ENCODE measurements around the gene TMEM237. TPM values are rescaled to one million over a fixed set of nuclear protein-coding genes. Genes with fewer than 3 reads are reported as not detected.

TMEM237 gene
- total RNA-seq, 1 experiment from 2014 or later: 70.4 TPM

DNA sequence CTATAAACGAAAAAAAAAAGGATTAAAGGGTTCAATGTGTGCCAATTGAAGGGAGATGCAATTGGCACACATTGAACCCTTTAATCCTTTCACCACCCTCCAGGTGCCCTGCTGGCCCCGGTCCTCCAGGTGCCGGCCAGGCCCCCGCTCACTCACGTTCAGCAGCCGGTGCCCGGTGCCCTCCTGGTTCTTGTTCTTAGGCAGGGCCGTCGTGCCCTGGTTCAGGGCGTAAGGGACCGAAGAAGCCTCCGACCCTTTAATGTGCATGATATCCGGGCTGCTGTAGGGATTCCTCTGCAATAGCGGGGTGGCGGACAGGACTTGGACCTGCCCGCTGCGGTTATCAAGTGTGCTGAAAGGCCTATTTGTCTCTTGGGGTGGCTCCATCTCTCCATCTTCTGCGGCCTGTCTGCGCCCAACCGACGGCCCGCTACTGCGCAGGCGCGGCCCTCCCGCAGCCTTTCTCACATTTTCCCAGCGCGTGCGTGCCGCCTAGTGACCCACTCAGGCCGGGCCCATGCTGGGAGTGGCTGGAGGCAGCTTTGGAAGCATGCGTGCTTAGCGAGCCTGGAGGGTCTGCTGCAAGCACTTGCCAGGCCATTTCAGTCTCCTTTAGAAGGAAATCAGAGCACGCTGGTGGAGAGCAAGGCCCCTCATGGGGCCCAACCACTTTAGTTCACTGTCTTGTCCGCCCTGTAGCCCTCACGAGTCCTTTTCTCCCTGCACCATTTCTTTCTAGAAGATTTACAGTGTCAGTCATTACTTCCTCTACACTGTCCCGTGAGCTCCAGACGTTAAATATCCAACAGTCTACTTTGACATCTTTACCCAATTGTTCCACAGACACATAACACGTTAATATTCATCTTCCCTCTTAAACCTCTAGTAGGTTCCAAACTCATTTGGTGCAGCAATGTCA, 24.3 kb downstream of the TMEM237 start:
- ChIA-PET POLR2A (ENCODE audit: low non-redundant PET) (no interaction called here), CTCF (no interaction called here)
- Histone ChIP-seq H3K36me3 (ENCODE audit: insufficient read depth, low read length, poor library complexity, severe bottlenecking) (no peaks in the 10 kb centered on the region), H3K4me1 (ENCODE audit: insufficient read depth, low read length, poor library complexity, severe bottlenecking) (no peaks in the 10 kb centered on the region), H3K9me3 (ENCODE audit: low read depth, low read length, poor library complexity, severe bottlenecking) (no peaks in the 10 kb centered on the region), H3K27ac (ENCODE audit: low read depth, low read length, poor library complexity, severe bottlenecking) (no peak overlapping the region), H3K27me3 (replicated peaks; ENCODE audit: insufficient read depth, low read depth, low read length, poor library complexity) (no peaks in the 10 kb centered on the region), H3K4me3 (ENCODE audit: low read depth, low read length, poor library complexity, severe bottlenecking) (no peak overlapping the region)
- BruUV-seq (replicated peaks): no TSS peak
- intact Hi-C loops (cut with micrococcal nuclease; ENCODE audit: unreplicated experiment): no loop called here
- TF ChIP-seq, protein P1, sequence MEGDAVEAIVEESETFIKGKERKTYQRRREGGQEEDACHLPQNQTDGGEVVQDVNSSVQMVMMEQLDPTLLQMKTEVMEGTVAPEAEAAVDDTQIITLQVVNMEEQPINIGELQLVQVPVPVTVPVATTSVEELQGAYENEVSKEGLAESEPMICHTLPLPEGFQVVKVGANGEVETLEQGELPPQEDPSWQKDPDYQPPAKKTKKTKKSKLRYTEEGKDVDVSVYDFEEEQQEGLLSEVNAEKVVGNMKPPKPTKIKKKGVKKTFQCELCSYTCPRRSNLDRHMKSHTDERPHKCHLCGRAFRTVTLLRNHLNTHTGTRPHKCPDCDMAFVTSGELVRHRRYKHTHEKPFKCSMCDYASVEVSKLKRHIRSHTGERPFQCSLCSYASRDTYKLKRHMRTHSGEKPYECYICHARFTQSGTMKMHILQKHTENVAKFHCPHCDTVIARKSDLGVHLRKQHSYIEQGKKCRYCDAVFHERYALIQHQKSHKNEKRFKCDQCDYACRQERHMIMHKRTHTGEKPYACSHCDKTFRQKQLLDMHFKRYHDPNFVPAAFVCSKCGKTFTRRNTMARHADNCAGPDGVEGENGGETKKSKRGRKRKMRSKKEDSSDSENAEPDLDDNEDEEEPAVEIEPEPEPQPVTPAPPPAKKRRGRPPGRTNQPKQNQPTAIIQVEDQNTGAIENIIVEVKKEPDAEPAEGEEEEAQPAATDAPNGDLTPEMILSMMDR (conservative IDR thresholded peaks at IDR 0.05; ENCODE audit: low read depth, low read length): no peak
- TF ChIP-seq EZH2 (IDR thresholded peaks at IDR 0.05; ENCODE audit: borderline replicate concordance, low read depth, low read length, poor library complexity, severe bottlenecking): no peak
- peak; percentile 16 for DNase-seq (ENCODE audit: low spot score)

DNA sequence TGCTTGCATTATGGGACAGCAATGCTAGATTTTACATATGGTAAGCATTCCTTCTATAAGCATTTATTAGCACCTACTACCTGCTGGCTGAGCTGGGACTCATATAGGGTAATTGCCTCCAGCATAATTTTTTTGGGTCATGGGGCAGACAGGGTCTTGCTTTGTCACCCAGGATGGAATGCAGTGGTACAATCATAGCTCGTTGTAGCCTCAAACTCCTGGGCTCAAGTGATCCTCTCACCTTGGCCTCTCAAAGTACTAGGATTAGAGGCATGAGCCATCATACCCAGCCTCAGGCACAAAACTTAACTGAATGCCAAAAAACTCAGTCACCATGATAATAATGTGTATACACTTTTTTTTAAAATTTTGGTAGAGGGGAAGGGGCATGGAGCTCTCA, 35.3 kb downstream of the TMEM237 start:
- no TSS peak for BruUV-seq (replicated peaks)
- ChIA-PET POLR2A (ENCODE audit: low non-redundant PET) (no interaction called here), CTCF (no interaction called here)
- TF ChIP-seq, protein P1 (conservative IDR thresholded peaks at IDR 0.05; ENCODE audit: low read depth, low read length): no peak
- TF ChIP-seq EZH2 (IDR thresholded peaks at IDR 0.05; ENCODE audit: borderline replicate concordance, low read depth, low read length, poor library complexity, severe bottlenecking): no peak
- no peak for DNase-seq (ENCODE audit: low spot score)
- no peaks in the 10 kb centered on the region for H3K36me3 ChIP-seq (ENCODE audit: insufficient read depth, low read length, poor library complexity, severe bottlenecking)
- intact Hi-C loops (cut with micrococcal nuclease; ENCODE audit: unreplicated experiment): no loop called here
- H3K27ac ChIP-seq (ENCODE audit: low read depth, low read length, poor library complexity, severe bottlenecking): no peak overlapping the region
- H3K27me3 ChIP-seq (replicated peaks; ENCODE audit: insufficient read depth, low read depth, low read length, poor library complexity): no peaks in the 10 kb centered on the region
- H3K4me3 ChIP-seq (ENCODE audit: low read depth, low read length, poor library complexity, severe bottlenecking): no peak overlapping the region
- no peaks in the 10 kb centered on the region for H3K9me3 ChIP-seq (ENCODE audit: low read depth, low read length, poor library complexity, severe bottlenecking)
- H3K4me1 ChIP-seq (ENCODE audit: insufficient read depth, low read length, poor library complexity, severe bottlenecking): no peaks in the 10 kb centered on the region

DNA sequence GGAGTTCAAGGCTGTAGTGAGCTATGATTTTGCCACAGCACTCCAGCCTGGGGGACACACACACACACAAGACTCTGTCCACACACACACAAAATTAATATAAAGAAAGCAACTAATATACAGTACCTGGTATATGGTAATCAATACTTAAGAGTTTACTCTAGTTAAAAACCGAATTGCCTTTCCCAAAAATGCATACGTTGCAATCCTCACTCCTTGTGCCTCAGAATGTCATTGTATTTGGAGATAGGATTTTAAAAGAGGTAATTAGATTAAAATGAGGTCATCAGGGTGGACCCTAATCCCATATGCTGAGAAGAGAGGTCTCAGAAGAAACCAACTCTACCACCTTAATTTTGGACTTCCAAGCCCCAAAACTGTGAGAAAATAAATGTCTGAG, 35.7 kb downstream of the TMEM237 start:
- Histone ChIP-seq H3K4me1 (ENCODE audit: insufficient read depth, low read length, poor library complexity, severe bottlenecking) (no peaks in the 10 kb centered on the region), H3K27ac (ENCODE audit: low read depth, low read length, poor library complexity, severe bottlenecking) (no peak overlapping the region), H3K36me3 (ENCODE audit: insufficient read depth, low read length, poor library complexity, severe bottlenecking) (no peaks in the 10 kb centered on the region), H3K27me3 (replicated peaks; ENCODE audit: insufficient read depth, low read depth, low read length, poor library complexity) (no peaks in the 10 kb centered on the region), H3K9me3 (ENCODE audit: low read depth, low read length, poor library complexity, severe bottlenecking) (no peaks in the 10 kb centered on the region), H3K4me3 (ENCODE audit: low read depth, low read length, poor library complexity, severe bottlenecking) (no peak overlapping the region)
- no peak for DNase-seq (ENCODE audit: low spot score)
- intact Hi-C loops (cut with micrococcal nuclease; ENCODE audit: unreplicated experiment): no loop called here
- ChIA-PET CTCF (no interaction called here), POLR2A (ENCODE audit: low non-redundant PET) (no interaction called here)
- no TSS peak for BruUV-seq (replicated peaks)
- TF ChIP-seq EZH2 (IDR thresholded peaks at IDR 0.05; ENCODE audit: borderline replicate concordance, low read depth, low read length, poor library complexity, severe bottlenecking): no peak
- TF ChIP-seq, protein P1 (conservative IDR thresholded peaks at IDR 0.05; ENCODE audit: low read depth, low read length): no peak

Data from A673 (cell line).